ENCODE measurements around the gene VIM.
"Not testable (repeated sequence)": the region's sequence is repeated elsewhere in the genome, so short reads cannot be mapped to it uniquely, and the experiment has no call there.

The VIM gene

GRCh38 chr10:17257466-17258321 is 29.7 kb downstream of the VIM start:
- DNase-seq: peak; percentile 83

- DNase-seq: no peak
Measured at GRCh38 chr10:17262502-17262901, 34.5 kb downstream of the VIM start.

- DNase-seq: no peak
Measured at GRCh38 chr10:17263580-17263979, 35.5 kb downstream of the VIM start.

- DNase-seq: no peak
Measured at GRCh38 chr10:17265468-17265867, 37.4 kb downstream of the VIM start.

- not testable (repeated sequence) for DNase-seq
Measured at GRCh38 chr10:17266549-17266948, 38.5 kb downstream of the VIM start.

GRCh38 chr10:17272648-17273047 is 44.6 kb downstream of the VIM start:
- DNase-seq: no peak

- no peak for DNase-seq
Measured at GRCh38 chr10:17273403-17273802, 45.4 kb downstream of the VIM start.

GRCh38 chr10:17276756-17277424 is 48.8 kb downstream of the VIM start:
- no peak for DNase-seq

- no peak for DNase-seq
Measured at GRCh38 chr10:17278607-17279240, 50.7 kb downstream of the VIM start.

- DNase-seq: no peak
Measured at GRCh38 chr10:17282311-17282710, 54.3 kb downstream of the VIM start.

- no peak for DNase-seq
Measured at GRCh38 chr10:17286562-17287550, 58.8 kb downstream of the VIM start.
